Mononuclear cell (primary cell): ENCODE measurements around the gene EFHB. TPM values are rescaled to one million over a fixed set of nuclear protein-coding genes. Genes with fewer than 3 reads are reported as not detected.

Source experiments
- total RNA-seq: library from RNA; depleted of rRNA; stranded (reverse); fragments of >200 nt; gene quantifications from one replicate; pipeline ENCODE4 v1.2.3, GENCODE V29; 2012

The EFHB gene
- total RNA-seq, 1 donor, result 0.73 TPM

Other genes starting within 250 kb of the EFHB start
- gene RAB5A, start 12.9 kb upstream of the EFHB start, total RNA-seq, result 150 TPM
- not detected for gene PP2D1, start 78.0 kb upstream of the EFHB start, total RNA-seq
- gene KAT2B, start 106.2 kb upstream of the EFHB start, total RNA-seq, result 31.1 TPM